MM.1S (cell line): ENCODE data around the gene SEPTIN10.
A peak's percentile ranks its signal among the peaks of the same experiment; 100 is the strongest.

Experiments
- DNase-seq: peaks from one replicate; pipeline ENCODE4 v3.0.0-alpha.2; 2015
- H2AFZ ChIP-seq: fragments of 300-600 bp; sonication (generic); 2 replicates; pipeline ENCODE4 v1.6.0; 2016; ENCODE audit warnings: antibody characterized with exemption, low read length
- H3F3A ChIP-seq: fragments of 300-600 bp; sonication (generic); 2 replicates; pipeline ENCODE4 v1.6.1; 2016; ENCODE audit warnings: mild to moderate bottlenecking, antibody characterized with exemption, low read length, moderate library complexity, mixed read lengths; ENCODE audit not compliant: insufficient read depth
- H3K27ac ChIP-seq: fragments of 300-600 bp; sonication (generic); 2 replicates; pipeline ENCODE4 v1.5.1; 2016; ENCODE audit warnings: mild to moderate bottlenecking, low read length
- H3K27me3 ChIP-seq: fragments of 300-600 bp; sonication (generic); replicated peaks from 2 replicates; pipeline ENCODE4 v1.6.0; 2016; ENCODE audit warnings: low read length; ENCODE audit not compliant: insufficient read depth
- H3K36me3 ChIP-seq: fragments of 300-600 bp; sonication (generic); replicated peaks from 2 replicates; pipeline ENCODE4 v1.6.1; 2016; ENCODE audit warnings: mild to moderate bottlenecking, low read length, mixed read lengths; ENCODE audit not compliant: insufficient read depth
- H3K4me1 ChIP-seq: fragments of 300-600 bp; sonication (generic); 2 replicates; pipeline ENCODE4 v1.6.1; 2016; ENCODE audit warnings: low read length, mixed read lengths
- H3K4me2 ChIP-seq: fragments of 300-600 bp; sonication (generic); 2 replicates; pipeline ENCODE4 v1.6.0; 2016; ENCODE audit warnings: low read depth, low read length
- H3K4me3 ChIP-seq: fragments of 300-600 bp; sonication (generic); 2 replicates; pipeline ENCODE4 v1.5.1; 2016; ENCODE audit warnings: low read length, mixed read lengths
- H3K79me2 ChIP-seq: fragments of 300-600 bp; sonication (generic); 2 replicates; pipeline ENCODE4 v1.6.1; 2016; ENCODE audit warnings: mixed run types, low read length, mixed read lengths
- H3K9ac ChIP-seq: fragments of 300-600 bp; sonication (generic); 2 replicates; pipeline ENCODE4 v1.6.1; 2016; ENCODE audit warnings: low read length, mixed read lengths
- H3K9me2 ChIP-seq: fragments of 300-600 bp; sonication (generic); replicated peaks from 2 replicates; pipeline ENCODE4 v1.6.1; 2016; ENCODE audit warnings: mild to moderate bottlenecking, low read length, mixed read lengths; ENCODE audit not compliant: insufficient read depth
- H3K9me3 ChIP-seq: fragments of 300-600 bp; sonication (generic); replicated peaks from 2 replicates; pipeline ENCODE4 v1.6.1; 2016; ENCODE audit warnings: mild to moderate bottlenecking, low read length, mixed read lengths; ENCODE audit not compliant: insufficient read depth
- H4K20me1 ChIP-seq: fragments of 300-600 bp; sonication (generic); 2 replicates; pipeline ENCODE4 v1.6.1; 2016; ENCODE audit warnings: mild to moderate bottlenecking, low read length, moderate library complexity, mixed read lengths; ENCODE audit not compliant: insufficient read depth
- CTCF ChIP-seq: fragments of 300-600 bp; sonication (generic); IDR thresholded peaks from 2 replicates; pipeline ENCODE4 v1.5.1; 2016; ENCODE audit warnings: antibody characterized with exemption, low read length, mixed read lengths
- EZH2 ChIP-seq: fragments of 300-600 bp; sonication (generic); optimal IDR thresholded peaks from 2 replicates; pipeline ENCODE3; 2017; ENCODE audit warnings: low read depth, mild to moderate bottlenecking, antibody characterized with exemption, low read length, mixed read lengths
- EZH2phosphoT487 ChIP-seq: fragments of 300-600 bp; sonication (generic); IDR thresholded peaks from 2 replicates; pipeline ENCODE4 v1.6.1; 2018; ENCODE audit warnings: antibody characterized with exemption, low read length

SEPTIN10 gene

GRCh38 chr2:109510136-109511028, 103.4 kb downstream of the SEPTIN10 start:
- no peak overlapping the region for H3K4me3 ChIP-seq

GRCh38 chr2:109508556-109508955, 105.2 kb downstream of the SEPTIN10 start:
- H4K20me1 ChIP-seq: no peaks in the 10 kb centered on the region
- H3K27me3 ChIP-seq: no peaks in the 10 kb centered on the region
- H3K9ac ChIP-seq: no peak overlapping the region
- no peak overlapping the region for H2AFZ ChIP-seq
- no peaks in the 10 kb centered on the region for H3K9me2 ChIP-seq
- no peaks in the 10 kb centered on the region for H3K9me3 ChIP-seq
- H3K4me2 ChIP-seq: no peak overlapping the region
- no peaks in the 10 kb centered on the region for H3K79me2 ChIP-seq
- TF ChIP-seq CTCF (no peak), EZH2phosphoT487 (no peak), EZH2 (no peak)
- H3K27ac ChIP-seq: no peak overlapping the region
- no peaks in the 10 kb centered on the region for H3K36me3 ChIP-seq
- no peak for DNase-seq
- H3F3A ChIP-seq: no peaks in the 10 kb centered on the region
- H3K4me3 ChIP-seq: no peak overlapping the region
- H3K4me1 ChIP-seq: 0 out of 2 replicates have a peak, but pooled peaks cover 3% of the 10 kb centered on the region

More at GRCh38 chr2:109510136-109511028, 103.4 kb downstream of the SEPTIN10 start:
- H3K4me1 ChIP-seq: 0 out of 2 replicates have a peak, but pooled peaks cover 3% of the 10 kb centered on the region
- H4K20me1 ChIP-seq: no peaks in the 10 kb centered on the region
- H3K27me3 ChIP-seq: no peaks in the 10 kb centered on the region
- H3K9me2 ChIP-seq: no peaks in the 10 kb centered on the region
- no peaks in the 10 kb centered on the region for H3K36me3 ChIP-seq
- H3K79me2 ChIP-seq: no peaks in the 10 kb centered on the region
- no peak overlapping the region for H3K4me2 ChIP-seq
- no peak overlapping the region for H3K27ac ChIP-seq
- no peaks in the 10 kb centered on the region for H3F3A ChIP-seq
- TF ChIP-seq CTCF (peak; percentile 95), EZH2phosphoT487 (no peak)
- no peak overlapping the region for H2AFZ ChIP-seq
- no peak overlapping the region for H3K9ac ChIP-seq
- no peaks in the 10 kb centered on the region for H3K9me3 ChIP-seq
- DNase-seq: peak; percentile 78

- Histone ChIP-seq H3K4me1 (0 out of 2 replicates have a peak, but pooled peaks cover 3% of the 10 kb centered on the region), H3K9me3 (no peaks in the 10 kb centered on the region), H3K9me2 (no peaks in the 10 kb centered on the region), H4K20me1 (no peaks in the 10 kb centered on the region), H3K79me2 (no peaks in the 10 kb centered on the region), H3K27me3 (no peaks in the 10 kb centered on the region), H2AFZ (no peak overlapping the region), H3K27ac (no peak overlapping the region), H3F3A (no peaks in the 10 kb centered on the region), H3K36me3 (no peaks in the 10 kb centered on the region), H3K4me3 (no peak overlapping the region), H3K4me2 (no peak overlapping the region), H3K9ac (no peak overlapping the region)
- TF ChIP-seq CTCF (no peak), EZH2phosphoT487 (no peak), EZH2 (no peak)
- DNase-seq: no peak
Measured at GRCh38 chr2:109507828-109508227, 105.9 kb downstream of the SEPTIN10 start.
